HEK293 (cell line): ENCODE data around the gene SUPT4H1.

Experiments used
- CTCF ChIA-PET: fragments of 350-600 bp; formaldehyde crosslinking; extraction: SDS; loops from one replicate; lab custom pipeline; 2021; ENCODE audit warnings: antibody characterized with exemption; lab: Yijun Ruan, JAX
- POLR2A ChIA-PET: fragments of 300-600 bp; formaldehyde crosslinking; extraction: SDS; loops from one replicate; lab custom pipeline; 2020; ENCODE audit warnings: antibody characterized with exemption, inconsistent platforms; lab: Yijun Ruan, JAX
- H3K27ac ChIP-seq: fragments of 200-500 bp; sonication (Bioruptor generic); 2 replicates; pipeline ENCODE4 v1.5.1; 2014; ENCODE audit warnings: low read depth, low read length, control low read depth, inconsistent platforms; ENCODE audit errors: extremely low read depth
- H3K36me3 ChIP-seq, 2 experiments: fragments of 200-500 bp in 1 of 2; sonication (Bioruptor generic) in 1 of 2; 1 replicate in 1 of 2; 2 replicates in 1 of 2; pipeline ENCODE4 v1.5.1; 2014 to 2017; ENCODE audit warnings: inconsistent platforms in 2 of 2, low read length in 2 of 2; ENCODE audit not compliant: control insufficient read depth in 2 of 2, insufficient read depth in 1 of 2
- H3K4me1 ChIP-seq: fragments of 200-500 bp; sonication (Bioruptor generic); 2 replicates; pipeline ENCODE4 v1.5.1; 2014; ENCODE audit warnings: mild to moderate bottlenecking, low read length, inconsistent platforms; ENCODE audit not compliant: control insufficient read depth, insufficient read depth
- H3K4me3 ChIP-seq: 2 replicates; pipeline ENCODE4 v1.5.1; 2011; ENCODE audit warnings: low read depth, mild to moderate bottlenecking, control low read depth, low read length, moderate library complexity
- H3K9me3 ChIP-seq: fragments of 200-500 bp; sonication (Bioruptor generic); 2 replicates; pipeline ENCODE4 v1.5.1; 2014; ENCODE audit warnings: low read depth, low read length, inconsistent platforms; ENCODE audit not compliant: control insufficient read depth, insufficient read depth
- ATF2 ChIP-seq: fragments of 450-650 bp; formaldehyde crosslinking; IDR thresholded peaks from 2 replicates; pipeline ENCODE4 v1.5.1; 2016; ENCODE audit warnings: missing biosample characterization, missing genetic modification characterization, low read depth
- GLIS1 ChIP-seq: fragments of 450-650 bp; formaldehyde crosslinking; IDR thresholded peaks from 2 replicates; pipeline ENCODE4 v1.5.1; 2016; ENCODE audit warnings: missing biosample characterization, missing genetic modification characterization
- HIC1 ChIP-seq: fragments of 450-650 bp; formaldehyde crosslinking; IDR thresholded peaks from 2 replicates; pipeline ENCODE4 v1.5.1; 2016; ENCODE audit warnings: missing biosample characterization, missing genetic modification characterization
- KLF1 ChIP-seq: fragments of 450-650 bp; formaldehyde crosslinking; IDR thresholded peaks from 2 replicates; pipeline ENCODE4 v1.5.1; 2016; ENCODE audit warnings: missing biosample characterization, missing genetic modification characterization
- KLF8 ChIP-seq: fragments of 450-650 bp; formaldehyde crosslinking; IDR thresholded peaks from 2 replicates; pipeline ENCODE4 v1.5.1; 2016; ENCODE audit warnings: missing biosample characterization, missing genetic modification characterization
- PRDM6 ChIP-seq: fragments of 450-650 bp; formaldehyde crosslinking; IDR thresholded peaks from 2 replicates; pipeline ENCODE4 v1.5.1; 2017; ENCODE audit warnings: missing biosample characterization, missing genetic modification characterization
- TRIM28 ChIP-seq: IDR thresholded peaks from 2 replicates; pipeline ENCODE4 v1.6.1; 2011; ENCODE audit warnings: low read length, control low read depth, borderline replicate concordance
- ZFP41 ChIP-seq: fragments of 450-650 bp; formaldehyde crosslinking; IDR thresholded peaks from 2 replicates; pipeline ENCODE4 v1.5.1; 2016; ENCODE audit warnings: missing biosample characterization, missing genetic modification characterization, borderline replicate concordance
- ZFP69B ChIP-seq: fragments of 450-650 bp; formaldehyde crosslinking; IDR thresholded peaks from 2 replicates; pipeline ENCODE4 v1.5.1; 2016; ENCODE audit warnings: missing biosample characterization, missing genetic modification characterization
- ZNF155 ChIP-seq: fragments of 450-650 bp; formaldehyde crosslinking; IDR thresholded peaks from 2 replicates; pipeline ENCODE4 v1.5.1; 2016; ENCODE audit warnings: missing biosample characterization, missing genetic modification characterization
- ZNF16 ChIP-seq: fragments of 450-650 bp; formaldehyde crosslinking; IDR thresholded peaks from 2 replicates; pipeline ENCODE4 v1.5.1; 2016; ENCODE audit warnings: low read depth, missing biosample characterization, missing genetic modification characterization
- ZNF174 ChIP-seq: fragments of 450-650 bp; formaldehyde crosslinking; IDR thresholded peaks from 2 replicates; pipeline ENCODE4 v1.5.0; 2017; ENCODE audit warnings: missing biosample characterization, mild to moderate bottlenecking, missing genetic modification characterization
- ZNF184 ChIP-seq: fragments of 450-650 bp; IDR thresholded peaks from 2 replicates; pipeline ENCODE4 v1.5.1; 2018; ENCODE audit warnings: missing biosample characterization, mild to moderate bottlenecking, missing genetic modification characterization
- ZNF202 ChIP-seq: fragments of 450-650 bp; formaldehyde crosslinking; IDR thresholded peaks from 2 replicates; pipeline ENCODE4 v1.5.1; 2016; ENCODE audit warnings: missing biosample characterization, missing genetic modification characterization, borderline replicate concordance
- ZNF280D ChIP-seq: fragments of 450-650 bp; formaldehyde crosslinking; IDR thresholded peaks from 2 replicates; pipeline ENCODE4 v1.5.1; 2016; ENCODE audit warnings: missing biosample characterization, missing genetic modification characterization
- ZNF362 ChIP-seq: fragments of 450-650 bp; formaldehyde crosslinking; IDR thresholded peaks from 2 replicates; pipeline ENCODE4 v1.5.1; 2016; ENCODE audit warnings: missing biosample characterization, missing genetic modification characterization
- ZNF549 ChIP-seq: fragments of 450-650 bp; IDR thresholded peaks from 2 replicates; pipeline ENCODE4 v1.5.1; 2018; ENCODE audit warnings: missing biosample characterization, missing genetic modification characterization, mild to moderate bottlenecking, inconsistent platforms, moderate library complexity
- ZNF580 ChIP-seq: fragments of 450-650 bp; formaldehyde crosslinking; IDR thresholded peaks from 2 replicates; pipeline ENCODE4 v1.5.1; 2016; ENCODE audit warnings: missing biosample characterization, missing genetic modification characterization
- ZNF664 ChIP-seq: fragments of 450-650 bp; formaldehyde crosslinking; IDR thresholded peaks from 2 replicates; pipeline ENCODE4 v1.5.1; 2016; ENCODE audit warnings: missing biosample characterization, missing genetic modification characterization
- ZNF830 ChIP-seq: fragments of 450-650 bp; IDR thresholded peaks from 2 replicates; pipeline ENCODE4 v1.5.0; 2018; ENCODE audit warnings: missing biosample characterization, missing genetic modification characterization, low read depth, mild to moderate bottlenecking, moderate library complexity
- ZSCAN4 ChIP-seq: fragments of 450-650 bp; formaldehyde crosslinking; IDR thresholded peaks from 2 replicates; pipeline ENCODE4 v1.5.1; 2017; ENCODE audit warnings: missing biosample characterization, missing genetic modification characterization
- ZXDB ChIP-seq: fragments of 450-650 bp; formaldehyde crosslinking; IDR thresholded peaks from 2 replicates; pipeline ENCODE4 v1.5.1; 2016; ENCODE audit warnings: missing biosample characterization, missing genetic modification characterization

Gene SUPT4H1

GRCh38 chr17:58313815-58314705 lies 37.9 kb downstream of the SUPT4H1 start:
- no peaks in the 10 kb centered on the region for H3K9me3 ChIP-seq
- no peaks in the 10 kb centered on the region for H3K36me3 ChIP-seq
- H3K27ac ChIP-seq: peak overlapping the region; percentile 43
- peaks cover 9% of the 10 kb centered on the region for H3K4me1 ChIP-seq
- CTCF ChIA-PET: interaction anchor here (0.8 to 8.0 kb wide), 5 partner anchors 10 to 695 kb away, joined by 3 to 189 read pairs (median 26); partner anchors contain the start of gene RNF43
- H3K4me3 ChIP-seq: no peak overlapping the region
- POLR2A ChIA-PET: no interaction called here
- no peak for TF ChIP-seq ZNF664 (tag by site-specific recombination)
- TF ChIP-seq KLF1 (tag by site-specific recombination): peak; percentile 39; the same call in 1 of the 2 replicates
- peak; percentile 16; the same call in 1 of the 2 replicates for TF ChIP-seq KLF8 (tag by site-specific recombination)
- peak; percentile 64 for TF ChIP-seq GLIS1 (tag by site-specific recombination)
- no peak for TF ChIP-seq ZSCAN4 (tag by site-specific recombination)
- peak; percentile 70; the same call in 1 of the 2 replicates for TF ChIP-seq ATF2 (tag by site-specific recombination)
- TF ChIP-seq ZXDB: peak; percentile 37; the same call in 1 of the 2 replicates
- TF ChIP-seq HIC1 (tag by site-specific recombination): peak; percentile 48; the same call in 1 of the 2 replicates
- no peak for TF ChIP-seq ZNF202 (tag by site-specific recombination)
- 0 out of 2 replicates have a peak, but pooled peaks have one; percentile 32 for TF ChIP-seq TRIM28
- TF ChIP-seq ZFP41 (tag by site-specific recombination): no peak
- TF ChIP-seq ZNF280D (tag by site-specific recombination): 0 out of 2 replicates have a peak, but pooled peaks have one; percentile 31
- TF ChIP-seq ZNF16: no peak
- TF ChIP-seq ZNF362 (tag by site-specific recombination): peak; percentile 31; the same call in 1 of the 2 replicates
- TF ChIP-seq ZFP69B (tag by site-specific recombination): no peak
- 0 out of 2 replicates have a peak, but pooled peaks have one; percentile 53 for TF ChIP-seq PRDM6 (tag by site-specific recombination)
- TF ChIP-seq ZNF155: no peak
- TF ChIP-seq ZNF184 (tag by site-specific recombination): no peak
- TF ChIP-seq ZNF830 (tag by site-specific recombination): no peak
- TF ChIP-seq ZNF549 (tag by site-specific recombination): no peak
- TF ChIP-seq ZNF580: 0 out of 2 replicates have a peak, but pooled peaks have one; percentile 17
- no peak for TF ChIP-seq ZNF174 (tag by site-specific recombination)
